Measurements from ENCODE around the gene ARHGAP18. TPM values are rescaled to one million over a fixed set of nuclear protein-coding genes. Genes with fewer than 3 reads are reported as not detected.

ARHGAP18 gene
- total RNA-seq, 1 donor from 2014 or later = 27.6 TPM

Other genes with a start within 250 kb of the ARHGAP18 start
- gene TMEM244, start 151.1 kb upstream of the ARHGAP18 start, total RNA-seq = not detected in 2 replicates